Activated CD8-positive, alpha-beta memory T cell treated with anti-CD3 and anti-CD28 coated beads for 36 hours (primary cell): ENCODE results near the gene PRDX5. TPM values are rescaled to one million over a fixed set of nuclear protein-coding genes. Genes with fewer than 3 reads are reported as not detected.

Experiments used
- CTCF ChIA-PET: fragments of 350-600 bp; sonication (Branson Sonifier 250); formaldehyde crosslinking; loops from one replicate; lab custom pipeline; 2021; ENCODE audit warnings: antibody characterized with exemption; lab: Charles Lee
- POLR2A ChIA-PET: fragments of 350-600 bp; sonication (Branson Sonifier 250); formaldehyde crosslinking; loops from one replicate; lab custom pipeline; 2021; ENCODE audit warnings: antibody characterized with exemption; lab: Charles Lee
- total RNA-seq, 2 experiments: library from RNA; stranded (reverse); gene quantifications; one replicate each; pipeline ENCODE4 v1.2.3, GENCODE V29; 2021

The PRDX5 gene
- 100 to 1,000 TPM; 133 to 138 TPM for total RNA-seq

DNA sequence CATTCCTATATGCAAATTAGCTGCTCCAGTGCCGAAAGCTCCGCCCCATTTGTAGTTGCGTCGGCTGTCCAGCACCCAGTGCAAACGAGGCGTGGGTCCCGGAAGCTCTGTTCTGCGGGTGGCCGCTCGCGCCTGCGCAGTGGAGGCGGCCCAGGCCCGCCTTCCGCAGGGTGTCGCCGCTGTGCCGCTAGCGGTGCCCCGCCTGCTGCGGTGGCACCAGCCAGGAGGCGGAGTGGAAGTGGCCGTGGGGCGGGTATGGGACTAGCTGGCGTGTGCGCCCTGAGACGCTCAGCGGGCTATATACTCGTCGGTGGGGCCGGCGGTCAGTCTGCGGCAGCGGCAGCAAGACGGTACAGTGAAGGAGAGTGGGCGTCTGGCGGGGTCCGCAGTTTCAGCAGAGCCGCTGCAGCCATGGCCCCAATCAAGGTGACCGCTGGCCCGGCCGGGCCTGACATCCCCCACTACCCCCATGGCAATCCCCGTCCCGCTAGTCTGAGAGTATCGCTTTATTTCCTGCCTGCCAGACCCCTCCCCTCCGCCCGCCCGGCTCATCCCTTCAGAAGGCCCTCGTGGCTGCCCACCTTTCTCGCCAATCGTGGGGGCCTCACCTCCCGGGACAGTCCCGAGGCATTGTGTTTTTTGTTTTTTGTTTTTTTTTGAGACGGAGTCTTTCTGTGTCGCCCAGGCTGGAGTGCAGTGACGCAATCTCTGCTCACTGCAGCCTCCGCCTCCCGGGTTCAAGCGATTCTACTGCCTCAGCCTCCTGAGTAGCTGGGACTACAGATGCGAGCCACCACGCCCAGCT is at the start of gene PRDX5:
Gene PRDX5 (plus strand): TSS at position 161 of the 805 bp plus-strand sequence. CDS start 95 bp downstream, at position 256.
- ChIA-PET POLR2A (interaction anchor here (0.5 to 3.4 kb wide), 18 partner anchors 9 to 444 kb away, joined by 3 to 25 read pairs (median 5); partner anchors contain the start of genes BAD, CCDC88B, ESRRA and FERMT3), CTCF (interaction anchor here (0.6 to 3.2 kb wide), 16 partner anchors 10 to 637 kb away, joined by 3 to 43 read pairs (median 5); partner anchors contain the start of genes CATSPERZ, CCDC88B, ESRRA and PLCB3)

GRCh38 chr11:64268893-64269539 is 48.9 kb upstream of the PRDX5 start:
- ChIA-PET POLR2A (interaction anchor here (0.5 to 4.3 kb wide), 8 partner anchors 11 to 1493 kb away, joined by 4 to 22 read pairs (median 18); partner anchors contain the start of genes BAD, FERMT3, FKBP2 and GPR137), CTCF (interaction anchor here (0.6 to 4.1 kb wide), 10 partner anchors 12 to 64 kb away, joined by 3 to 39 read pairs (median 4); partner anchors contain the start of genes CATSPERZ, FERMT3, PLCB3 and PPP1R14B)

DNA sequence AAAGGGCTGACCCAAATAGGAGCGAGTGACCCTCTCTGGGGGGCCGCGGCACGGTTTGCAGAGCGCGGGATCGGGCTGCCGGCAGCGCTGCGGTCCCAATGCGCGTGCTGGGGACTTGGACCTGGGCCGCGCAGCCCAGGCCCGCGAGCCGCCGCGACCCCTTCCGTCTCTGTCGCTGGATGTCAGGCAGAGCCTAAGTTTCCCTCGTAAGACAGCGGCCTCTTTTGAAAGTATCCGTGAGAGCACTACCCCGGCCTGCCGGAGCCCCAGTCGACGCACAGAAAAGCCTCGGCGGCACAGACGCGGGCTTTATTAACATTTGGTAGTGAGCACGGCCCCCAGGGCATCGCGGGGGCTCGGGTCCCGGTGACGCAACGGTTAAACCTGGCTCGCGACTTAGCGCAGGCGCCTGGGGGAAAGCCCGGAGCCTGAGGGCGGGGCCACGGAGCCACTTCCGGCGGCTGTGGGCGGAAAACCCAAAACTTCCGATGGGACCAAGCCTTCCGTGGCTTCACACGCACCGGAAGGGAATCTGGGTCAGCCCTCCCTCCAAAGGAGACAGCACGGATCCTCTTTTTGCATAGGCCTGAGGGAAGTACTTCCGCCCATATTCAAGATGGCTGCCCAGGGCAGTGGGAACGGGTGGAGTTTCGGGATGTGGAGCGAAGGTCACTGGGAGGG is 48.2 kb upstream of the PRDX5 start:
- CTCF ChIA-PET = interaction anchor here (0.6 to 4.1 kb wide), 9 partner anchors 12 to 63 kb away, joined by 3 to 39 read pairs (median 6); partner anchors contain the start of genes CATSPERZ, ESRRA, FERMT3 and PLCB3
- POLR2A ChIA-PET = interaction anchor here (1.2 to 4.3 kb wide), 8 partner anchors 12 to 63 kb away, joined by 4 to 22 read pairs (median 18); partner anchors contain the start of genes BAD, ESRRA, FERMT3 and FKBP2

GRCh38 chr11:64275031-64275800 is 42.7 kb upstream of the PRDX5 start:
- POLR2A ChIA-PET = interaction anchor here (0.7 kb wide), 1 partner anchor 10 kb away, joined by 7 read pairs; no protein-coding TSS in a partner anchor
- CTCF ChIA-PET = interaction anchor here (1.1 to 2.5 kb wide), 2 partner anchors 14 to 26 kb away, joined by 4 to 9 read pairs; no protein-coding TSS in a partner anchor

DNA sequence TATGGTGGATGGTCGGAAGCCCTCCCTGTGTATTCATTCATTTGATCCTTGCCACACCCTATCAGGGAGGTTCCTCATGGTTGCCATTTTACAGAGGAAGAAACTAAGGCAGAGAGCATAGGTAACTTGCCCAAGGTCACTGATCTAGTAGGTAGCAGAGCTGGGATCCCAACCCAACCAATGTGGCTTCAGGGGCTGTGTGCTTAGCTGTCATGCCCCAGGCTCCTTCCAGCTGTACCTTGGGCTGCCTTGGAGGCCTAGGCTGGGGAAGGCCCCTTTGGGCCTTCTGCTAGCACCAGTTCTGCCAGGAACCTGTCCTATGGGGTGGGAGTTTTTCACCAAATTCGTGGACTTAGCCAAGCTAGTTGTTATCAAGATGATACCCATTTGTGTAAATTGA is 42.1 kb upstream of the PRDX5 start:
- CTCF ChIA-PET = interaction anchor here (1.1 to 2.5 kb wide), 2 partner anchors 14 to 25 kb away, joined by 4 to 9 read pairs; no protein-coding TSS in a partner anchor
- POLR2A ChIA-PET = no interaction called here

DNA sequence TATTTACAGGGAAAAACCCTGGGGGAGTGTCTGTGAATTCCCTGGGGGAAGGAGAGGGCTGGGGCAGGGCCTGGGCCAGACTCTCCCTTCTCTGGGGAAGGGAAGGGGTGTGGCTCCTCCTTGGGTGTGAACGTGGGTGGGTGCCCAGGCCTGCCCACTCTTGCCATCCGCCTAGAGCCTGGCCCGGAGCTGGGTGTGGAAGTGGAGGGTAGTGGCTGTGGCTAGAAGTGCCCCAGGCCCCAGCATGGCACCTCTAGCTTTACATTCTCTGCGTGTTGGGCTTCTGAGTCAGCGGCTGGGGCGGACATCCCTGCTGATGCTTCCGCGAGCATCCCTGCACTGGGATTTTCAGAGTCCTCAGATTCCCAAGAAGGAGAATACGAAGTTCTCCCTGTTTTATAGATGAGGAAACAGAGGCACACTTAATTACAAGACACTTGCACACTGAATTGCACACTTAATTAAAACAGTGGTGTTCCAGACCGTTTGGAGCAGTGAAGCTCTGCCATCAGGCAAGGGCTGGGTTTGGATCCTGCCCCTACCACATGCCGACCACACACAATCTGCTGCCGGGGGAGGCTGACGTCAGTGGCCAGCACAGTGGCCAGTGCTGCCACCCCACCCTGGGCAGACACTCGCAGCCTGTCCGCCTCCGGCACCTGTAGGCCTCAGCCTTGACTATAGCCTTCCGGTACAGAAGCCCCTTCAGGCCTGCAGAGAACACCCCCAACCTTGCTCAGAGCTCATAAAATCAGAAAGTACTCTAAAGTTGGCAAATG is 41.1 kb upstream of the PRDX5 start:
- CTCF ChIA-PET = interaction anchor here (1.1 to 2.5 kb wide), 3 partner anchors 10 to 28 kb away, joined by 3 to 9 read pairs (median 4); no protein-coding TSS in a partner anchor
- POLR2A ChIA-PET = interaction anchor here (0.6 to 0.7 kb wide), 2 partner anchors 63 to 1481 kb away, joined by 3 to 4 read pairs; no protein-coding TSS in a partner anchor

- CTCF ChIA-PET = interaction anchor here (1.1 kb wide), 1 partner anchor 25 kb away, joined by 4 read pairs; no protein-coding TSS in a partner anchor
- POLR2A ChIA-PET = no interaction called here
These were observed 39.2 kb upstream of the PRDX5 start for GRCh38 chr11:64278576-64279190.

DNA sequence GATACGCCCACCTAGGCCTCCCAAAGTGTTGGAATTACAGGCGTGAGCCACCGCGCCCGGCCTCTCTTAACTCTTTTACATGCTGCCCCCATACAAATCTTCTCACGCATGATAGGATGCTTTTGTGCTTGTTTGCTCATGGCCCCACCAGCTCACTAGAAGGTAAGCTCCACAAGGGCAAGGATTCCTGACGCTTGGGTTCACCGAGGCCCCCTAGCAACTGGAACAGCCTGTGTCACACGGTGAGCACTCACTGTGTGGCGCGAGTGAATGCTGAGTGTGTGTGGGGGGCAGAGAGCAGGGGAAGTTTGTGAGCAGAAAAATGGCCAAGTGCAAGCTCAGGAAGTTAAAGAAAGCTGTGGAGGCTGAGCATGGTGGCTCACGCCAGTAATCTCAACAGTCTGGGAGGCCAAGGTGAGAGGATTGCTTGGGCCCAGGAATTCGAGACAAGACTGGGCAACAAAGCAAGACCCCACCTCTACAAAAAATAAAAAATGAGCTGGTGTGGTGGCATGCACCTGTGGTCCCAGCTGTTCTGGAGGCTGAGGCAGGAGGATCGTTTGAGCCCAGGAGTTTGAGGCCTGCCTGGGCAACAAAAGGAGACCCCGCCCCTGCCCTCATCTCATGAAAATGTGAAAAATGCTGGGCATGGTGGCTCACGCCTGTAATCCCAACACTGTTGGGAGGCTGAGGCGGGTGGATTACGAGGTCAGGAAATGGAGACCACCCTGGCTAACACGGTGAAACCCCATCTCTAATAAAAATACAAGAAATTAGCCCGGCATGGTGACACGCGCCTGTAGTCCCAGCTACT is 35.8 kb upstream of the PRDX5 start:
- CTCF ChIA-PET = interaction anchor here (1.9 to 3.4 kb wide), 3 partner anchors 10 to 22 kb away, joined by 5 to 26 read pairs (median 5); no protein-coding TSS in a partner anchor

GRCh38 chr11:64283092-64283491 is 34.8 kb upstream of the PRDX5 start:
- ChIA-PET POLR2A (interaction anchor here (3.3 kb wide), 1 partner anchor 13 kb away, joined by 20 read pairs; no protein-coding TSS in a partner anchor), CTCF (interaction anchor here (1.0 to 3.4 kb wide), 4 partner anchors 11 to 32 kb away, joined by 3 to 26 read pairs (median 6); partner anchors contain the start of gene PLCB3)

More for the DNA sequence above, 35.8 kb upstream of the PRDX5 start:
- POLR2A ChIA-PET = interaction anchor here (0.6 kb wide), 1 partner anchor 36 kb away, joined by 6 read pairs; no protein-coding TSS in a partner anchor

DNA sequence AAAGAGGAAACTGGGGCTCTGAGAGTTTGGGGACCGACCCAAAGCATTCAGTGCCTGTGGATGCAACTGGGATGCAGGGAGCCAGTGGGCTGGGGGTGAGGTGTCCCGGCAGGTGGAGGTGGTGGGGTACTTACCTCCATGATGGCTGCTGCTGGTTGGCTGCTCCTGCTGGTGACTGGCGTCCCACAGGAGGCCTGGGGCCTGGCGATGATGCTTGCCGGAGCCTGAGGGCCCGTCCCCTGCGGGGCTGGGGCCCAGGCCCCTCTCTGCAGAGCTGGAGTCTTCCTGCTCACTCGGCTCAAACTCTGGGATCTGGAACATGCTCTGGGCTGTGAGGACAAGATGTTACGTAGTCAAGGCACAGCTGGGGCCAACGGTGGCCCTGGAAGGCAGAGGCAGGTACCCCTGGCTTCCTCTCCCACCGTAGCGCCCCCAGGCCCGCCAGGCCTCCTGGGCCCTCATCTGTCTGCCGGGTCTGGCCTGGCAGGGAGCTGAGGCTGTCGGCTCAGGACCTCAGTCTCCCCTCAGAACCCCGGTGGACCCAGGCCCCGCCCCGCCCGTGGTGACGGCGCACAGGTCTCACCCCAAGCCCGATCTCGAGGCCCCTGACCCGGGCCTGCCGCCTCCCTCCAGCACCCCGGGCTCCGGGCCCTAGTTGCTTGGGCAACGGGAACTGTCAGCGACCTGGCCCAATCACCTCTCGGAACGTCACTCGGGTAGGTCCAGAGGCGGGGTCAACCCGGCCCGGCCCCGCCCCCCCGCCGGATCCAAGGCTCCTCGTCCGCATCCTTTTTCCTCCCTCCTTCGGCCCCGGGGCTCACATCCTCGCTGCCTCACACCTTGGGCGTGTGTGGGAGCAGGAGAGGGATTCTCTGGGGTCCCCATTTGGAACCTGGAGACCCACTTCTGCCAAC is 33.6 kb upstream of the PRDX5 start, which contains the start of gene BAD:
Gene BAD (minus strand): TSS at position 618 of the 914 bp plus-strand sequence. CDS start 297 bp downstream, at position 321.
- POLR2A ChIA-PET = interaction anchor here (0.7 to 3.3 kb wide), 6 partner anchors 14 to 78 kb away, joined by 3 to 20 read pairs (median 4); partner anchors contain the start of genes CATSPERZ, FERMT3, FKBP2 and TRMT112
- CTCF ChIA-PET = interaction anchor here (0.6 to 3.4 kb wide), 6 partner anchors 11 to 33 kb away, joined by 3 to 26 read pairs (median 6); partner anchors contain the start of genes CATSPERZ and PLCB3

- POLR2A ChIA-PET = interaction anchor here (0.6 to 3.3 kb wide), 8 partner anchors 15 to 1444 kb away, joined by 3 to 20 read pairs (median 4); partner anchors contain the start of genes CATSPERZ, FERMT3, FKBP2 and TRMT112
- CTCF ChIA-PET = interaction anchor here (1.7 to 3.4 kb wide), 3 partner anchors 16 to 34 kb away, joined by 8 to 26 read pairs (median 15); partner anchors contain the start of genes CATSPERZ and PLCB3
These were observed 32.7 kb upstream of the PRDX5 start, which contains the start of gene GPR137 for GRCh38 chr11:64284962-64285884. Gene GPR137, plus strand, starts transcription at chr11:64285848. Its CDS starts 677 bp downstream, at chr11:64286525.
